Kidney (tissue), 14 donors: Measurements from ENCODE around the gene NECTIN4. TPM values are rescaled to one million over a fixed set of nuclear protein-coding genes. Genes with fewer than 3 reads are reported as not detected.
"Not testable (repeated sequence)": the region's sequence is repeated elsewhere in the genome, so short reads cannot be mapped to it uniquely, and the experiment has no call there.

Experiments used
- DNase-seq, 5 donors: peaks; one replicate each; pipeline ENCODE4 v3.0.0-alpha.2; 2013 to 2020
- FAIRE-seq: peaks from 2 replicates; lab custom pipeline; 2012; peaks lifted over from hg19 to GRCh38; lab: Jason Lieb, UNC
- H3K27ac ChIP-seq, 2 donors: one replicate each; pipeline ENCODE4 v1.7.0; 2013; ENCODE audit warnings: low read depth in 2 of 2, low read length in 2 of 2, inconsistent platforms in 1 of 2
- H3K27me3 ChIP-seq: one replicate; pipeline ENCODE4 v1.7.1; 2013; ENCODE audit warnings: low read length, inconsistent platforms; ENCODE audit not compliant: control insufficient read depth, insufficient read depth
- H3K36me3 ChIP-seq, 3 donors: one replicate each; pipeline versions ENCODE4 v1.7.0 to v1.7.1; 2013; ENCODE audit warnings: low read length in 3 of 3, control low read depth in 1 of 3, inconsistent platforms in 1 of 3; ENCODE audit not compliant: insufficient read depth in 3 of 3, control insufficient read depth in 2 of 3
- H3K4me1 ChIP-seq, 3 donors: one replicate each; pipeline versions ENCODE4 v1.7.0 to v1.7.1; 2013; ENCODE audit warnings: low read length in 3 of 3, inconsistent platforms in 1 of 3, low read depth in 1 of 3; ENCODE audit not compliant: control insufficient read depth in 2 of 3, insufficient read depth in 2 of 3
- H3K4me3 ChIP-seq, 3 donors: one replicate each; pipeline versions ENCODE4 v1.7.0 to v1.8.1; 2013; ENCODE audit warnings: low read length in 3 of 3, control low read depth in 1 of 3, inconsistent platforms in 1 of 3
- H3K9ac ChIP-seq, 3 donors: one replicate each; pipeline versions ENCODE4 v1.7.0 to v1.7.1; 2013; ENCODE audit warnings: low read length in 3 of 3, control low read depth in 1 of 3, inconsistent platforms in 1 of 3
- H3K9me3 ChIP-seq, 3 donors: one replicate each; pipeline versions ENCODE4 v1.7.0 to v1.7.1; 2013; ENCODE audit warnings: low read length in 3 of 3, control low read depth in 1 of 3, inconsistent platforms in 1 of 3; ENCODE audit not compliant: control insufficient read depth in 2 of 3, insufficient read depth in 1 of 3
- CTCF ChIP-seq: IDR thresholded peaks from 3 replicates; pipeline ENCODE4 v1.5.1; 2012; ENCODE audit warnings: mild to moderate bottlenecking, moderate library complexity, borderline replicate concordance; ENCODE audit not compliant: insufficient read depth; ENCODE audit errors: extremely low read depth
- intact Hi-C: fragments of 100-400 bp; cut with DNase I; formaldehyde crosslinking; loops from one replicate; pipeline ENCODE4 v1.11.1; 2022
- polyA plus RNA-seq: library from polyadenylated mRNA; stranded (reverse); fragments of 350-450 nt; fragmentation: Illumina TruSeq; extraction: RNeasy Lipid Tissue Mini Kit (QIAGEN cat#74804); gene quantifications from one replicate; pipeline ENCODE4 v1.2.3, GENCODE V29; 2014; ENCODE audit warnings: low read depth, low replicate concordance; ENCODE audit not compliant: insufficient read depth
- total RNA-seq: library from RNA; stranded (reverse); fragmentation: NEBNext Ultra II Directional; extraction: Animal tissue kit (Norgen Biotek cat#: 25700); gene quantifications from one replicate; pipeline ENCODE4 v1.2.1, GENCODE V29; 2021
- donor health status: control.
- donor health status: control.
- donor health status: control.
- donor health status: control.
- donor health status: control.
- donor health status: DM: yes; HTN: yes; CAD: no.
- donor health status: Normal renal cell carcinoma (clear cell type).

NECTIN4 gene
- total and polyA plus RNA-seq, 2 donors from 2014 or later = 2.7 to 12.8 TPM

- DNase-seq (no peak), FAIRE-seq (no peak)
- Histone ChIP-seq H3K27me3 (no peaks in the 10 kb centered on the region), H3K4me1 (no peaks in the 10 kb centered on the region), H3K9me3 (no peaks in the 10 kb centered on the region), H3K36me3 (no peaks in the 10 kb centered on the region), H3K27ac (no peak overlapping the region), H3K9ac (no peak overlapping the region), H3K4me3 (no peak overlapping the region)
- no peak for TF ChIP-seq CTCF
- intact Hi-C loops = no loop called here
Observed at GRCh38 chr1:161066694-161067093, 22.7 kb downstream of the NECTIN4 start.

GRCh38 chr1:161065681-161066080, 23.7 kb downstream of the NECTIN4 start:
- FAIRE-seq, H3K4me1 ChIP-seq, DNase-seq, H3K27me3 ChIP-seq, H3K36me3 ChIP-seq, intact Hi-C loops, H3K27ac ChIP-seq, H3K9ac ChIP-seq, H3K4me3 ChIP-seq, H3K9me3 ChIP-seq: not testable (repeated sequence)

GRCh38 chr1:161063936-161064335, 25.4 kb downstream of the NECTIN4 start:
- H3K27me3 ChIP-seq, H3K9me3 ChIP-seq, DNase-seq, FAIRE-seq, H3K9ac ChIP-seq, H3K36me3 ChIP-seq, H3K4me1 ChIP-seq, intact Hi-C loops, H3K27ac ChIP-seq, H3K4me3 ChIP-seq: not testable (repeated sequence)

- Histone ChIP-seq H3K4me1 (no peaks in the 10 kb centered on the region), H3K9me3 (no peaks in the 10 kb centered on the region), H3K4me3 (no peak overlapping the region), H3K27ac (no peak overlapping the region), H3K9ac (no peak overlapping the region), H3K27me3 (no peaks in the 10 kb centered on the region), H3K36me3 (no peaks in the 10 kb centered on the region)
- no peak for FAIRE-seq
- TF ChIP-seq CTCF = no peak
- intact Hi-C loops = no loop called here
- no peak for DNase-seq
Observed at GRCh38 chr1:161061419-161061818, 27.9 kb downstream of the NECTIN4 start.

- Histone ChIP-seq H3K9ac (no peak overlapping the region), H3K36me3 (no peaks in the 10 kb centered on the region), H3K27ac (no peak overlapping the region), H3K4me3 (no peak overlapping the region), H3K9me3 (no peaks in the 10 kb centered on the region), H3K27me3 (no peaks in the 10 kb centered on the region), H3K4me1 (no peaks in the 10 kb centered on the region)
- FAIRE-seq (no peak), DNase-seq (no peak)
- intact Hi-C loops = no loop called here
- no peak for TF ChIP-seq CTCF
Observed at GRCh38 chr1:161059293-161059692, 30.1 kb downstream of the NECTIN4 start.
